NOMO-1 treated with DMSO at 0.1 percent for 48 hours (cell line): ENCODE data around the gene STOX2.
"Not testable (repeated sequence)": the region's sequence is repeated elsewhere in the genome, so short reads cannot be mapped to it uniquely, and the experiment has no call there.

Experiments
- DNase-seq: peaks from one replicate; lab custom pipeline; 2025; ENCODE audit not compliant: unreplicated experiment; lab: John Stamatoyannopoulos, UW

The STOX2 gene

DNA sequence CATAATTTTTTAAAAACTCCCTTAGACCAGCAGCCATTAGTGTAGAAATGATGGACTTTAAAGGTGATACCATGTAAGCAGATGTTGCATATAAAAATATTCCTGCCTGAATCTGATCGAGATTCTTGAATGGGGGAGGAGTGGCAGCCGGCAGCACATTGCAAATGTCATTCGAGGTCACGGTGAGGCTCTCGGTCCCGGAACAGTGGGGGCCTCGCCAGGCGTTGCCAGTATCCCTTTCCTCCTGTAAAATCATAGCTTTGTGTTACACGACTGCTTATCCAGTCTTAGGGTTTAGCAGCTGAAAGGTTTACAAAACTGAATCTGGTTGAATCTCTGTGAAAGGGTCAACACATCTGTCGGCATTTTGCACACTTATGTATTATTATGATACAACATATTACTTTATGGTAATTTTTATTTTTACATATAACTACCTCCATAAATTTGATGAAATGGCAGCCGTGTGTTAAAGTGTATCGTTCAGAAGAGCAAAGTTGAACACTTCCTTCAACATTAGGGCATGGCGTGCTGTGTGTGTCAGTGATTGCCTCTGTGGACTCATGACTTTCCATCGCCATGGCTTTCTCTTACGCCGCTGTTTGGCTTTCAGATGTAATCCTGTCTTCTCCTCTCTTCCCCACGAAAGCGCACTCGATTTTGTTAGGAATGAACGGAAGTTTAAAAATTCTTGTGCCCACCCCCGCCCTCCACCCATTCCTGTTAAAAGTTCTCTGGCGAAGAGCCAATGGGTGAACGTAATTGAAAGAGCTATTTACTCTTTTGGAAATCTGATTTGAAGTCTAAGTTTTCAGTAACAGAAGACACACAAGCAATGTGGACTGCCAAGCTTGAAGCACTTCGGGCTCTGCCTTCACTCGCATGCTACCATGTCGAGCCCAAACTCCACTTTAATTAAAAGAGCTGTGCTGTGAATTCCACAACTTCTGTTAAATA is 114.8 kb downstream of the STOX2 start:
- DNase-seq, result no peak

GRCh38 chr4:184021389-184021788 is 116.3 kb downstream of the STOX2 start:
- no peak for DNase-seq

- DNase-seq, result no peak
These were observed 117.7 kb downstream of the STOX2 start for GRCh38 chr4:184022679-184023383.

DNA sequence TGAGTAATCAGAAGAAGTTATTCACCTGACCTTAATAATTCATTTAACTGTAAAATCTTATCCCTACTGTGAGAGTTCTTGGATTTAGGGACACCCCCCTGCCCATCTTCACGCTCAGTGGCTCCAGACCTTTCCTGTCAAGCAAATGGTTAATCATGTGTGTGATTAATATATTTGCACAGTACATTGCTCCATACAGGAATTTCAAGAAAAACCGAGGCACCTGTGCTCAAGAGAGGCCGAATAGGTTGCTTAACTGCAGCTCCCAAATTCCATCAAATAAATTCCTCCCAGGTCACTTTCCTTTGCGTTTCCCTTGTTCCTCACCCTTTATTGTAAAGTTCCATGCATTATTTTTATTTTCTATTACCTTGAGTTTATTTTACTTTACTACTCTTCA is 119.5 kb downstream of the STOX2 start:
- DNase-seq, result no peak

DNA sequence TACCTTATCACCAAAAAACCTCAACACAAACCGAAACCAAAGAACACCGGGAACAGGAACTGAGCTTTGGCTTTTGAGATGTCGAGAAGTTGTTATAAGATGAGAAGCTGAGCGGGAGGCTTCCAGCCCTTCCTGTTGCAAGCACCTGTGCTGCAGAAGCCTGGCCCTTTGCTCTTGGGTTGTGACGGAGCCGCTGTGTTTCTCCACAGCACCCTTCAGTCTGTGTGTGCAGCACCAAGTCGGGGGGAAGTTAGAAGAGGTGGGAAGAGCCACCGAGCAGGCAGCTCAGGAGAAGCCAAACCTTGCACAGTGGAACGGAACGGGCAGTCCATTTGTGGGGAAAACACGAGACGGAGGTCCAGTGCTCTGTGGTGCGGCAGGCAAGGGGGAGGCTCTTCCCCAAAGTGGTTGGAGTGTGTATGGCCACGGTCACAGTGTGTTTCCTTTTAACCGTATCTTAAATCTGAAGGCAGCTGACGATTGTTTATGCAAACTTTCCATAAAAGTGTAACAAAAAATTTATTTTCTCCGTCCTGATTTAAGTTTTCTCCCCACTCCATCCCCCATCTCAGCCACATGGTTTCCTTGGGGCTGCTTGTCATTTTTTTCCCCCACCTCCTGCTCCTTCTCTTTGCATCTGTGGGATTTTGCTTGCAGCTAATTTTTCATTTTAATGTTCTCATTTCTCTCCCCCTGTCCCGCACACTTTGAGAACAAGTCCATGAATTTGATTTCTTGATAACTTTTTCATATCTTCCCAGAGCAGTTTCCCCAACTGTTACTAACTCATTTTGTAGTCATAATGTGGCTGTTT is 123.7 kb downstream of the STOX2 start:
- peak; percentile 68 for DNase-seq

DNA sequence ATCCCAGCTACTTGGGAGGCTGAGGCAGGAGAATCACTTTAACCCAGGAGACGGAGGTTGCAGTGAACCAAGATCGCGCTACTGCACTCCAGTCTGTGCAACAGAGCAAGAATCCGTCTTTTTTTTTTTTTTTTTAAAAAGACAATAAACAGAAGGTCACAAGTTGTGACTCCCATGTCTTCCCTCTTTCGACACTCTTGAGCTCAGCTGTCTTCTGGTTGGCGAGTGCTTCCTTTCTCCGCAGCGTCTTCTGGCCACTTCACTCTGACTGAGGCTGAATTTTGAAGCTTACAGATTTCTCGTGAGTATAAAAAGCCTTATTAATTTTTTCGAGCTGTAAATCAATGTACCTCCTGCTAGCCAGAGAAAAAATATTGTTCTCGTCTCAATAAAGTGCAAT is 124.9 kb downstream of the STOX2 start:
- DNase-seq, result peak; percentile 57

DNA sequence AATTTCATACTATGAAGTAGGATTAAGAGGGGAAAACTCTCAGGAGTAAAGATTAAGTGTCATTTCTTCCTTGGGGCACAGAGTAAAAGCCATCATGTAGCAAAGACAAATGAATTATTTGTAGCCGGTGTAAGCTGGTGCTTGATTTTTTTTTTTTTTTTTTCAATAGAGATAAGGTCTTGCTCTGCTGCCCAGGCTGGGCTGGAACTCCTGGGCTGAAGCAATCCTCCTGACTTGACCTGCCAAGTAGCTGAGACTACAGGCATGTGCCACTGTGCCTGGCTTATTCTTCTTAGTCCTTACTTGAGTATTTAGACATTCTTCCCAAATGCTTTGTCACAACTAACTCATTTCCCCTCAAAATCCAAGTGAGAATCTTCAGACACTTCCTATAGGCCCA is 125.7 kb downstream of the STOX2 start:
- DNase-seq, result no peak

GRCh38 chr4:184032091-184032490 is 127.0 kb downstream of the STOX2 start:
- no peak for DNase-seq

DNA sequence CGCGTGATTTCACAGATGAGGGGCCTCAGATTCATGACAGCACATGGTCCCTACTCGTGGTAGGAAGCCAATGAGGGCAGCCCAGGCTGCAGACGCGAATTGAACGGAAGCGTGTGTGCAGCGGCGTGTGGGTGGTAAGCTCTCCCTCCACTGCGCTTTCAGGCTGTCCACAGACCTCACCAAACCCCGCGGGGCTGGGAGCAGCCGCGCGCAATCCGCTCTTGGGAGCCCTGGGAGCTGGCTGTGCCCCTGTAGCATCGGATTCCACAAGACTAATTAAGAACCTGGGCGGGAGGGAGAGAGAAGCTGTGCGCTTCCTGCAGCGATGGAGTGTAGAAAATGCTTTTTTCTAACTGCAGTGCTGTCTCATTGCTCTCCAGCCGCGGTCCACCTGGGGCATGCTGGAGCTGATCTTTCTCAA is 134.9 kb downstream of the STOX2 start:
- no peak for DNase-seq

DNA sequence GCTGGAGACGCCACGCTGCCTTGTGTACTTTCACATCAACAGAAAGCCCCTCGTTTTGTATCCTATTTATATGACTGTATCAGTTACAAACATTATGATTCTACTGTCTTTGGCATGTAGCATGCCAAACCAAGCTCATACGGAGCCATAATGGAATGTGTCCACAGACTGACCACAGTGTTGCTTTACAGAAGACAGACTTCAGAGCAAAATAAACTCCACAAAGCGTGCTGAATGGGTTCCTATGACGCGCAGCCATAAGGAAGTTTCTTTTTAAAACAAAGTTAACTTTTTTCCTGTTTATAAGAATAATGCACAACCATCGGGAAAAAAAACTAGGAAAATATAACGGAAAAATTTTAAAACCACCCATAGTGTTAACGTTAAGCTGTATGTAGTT is 136.0 kb downstream of the STOX2 start:
- DNase-seq, result no peak

GRCh38 chr4:184046148-184046547 is 141.0 kb downstream of the STOX2 start:
- no peak for DNase-seq

DNA sequence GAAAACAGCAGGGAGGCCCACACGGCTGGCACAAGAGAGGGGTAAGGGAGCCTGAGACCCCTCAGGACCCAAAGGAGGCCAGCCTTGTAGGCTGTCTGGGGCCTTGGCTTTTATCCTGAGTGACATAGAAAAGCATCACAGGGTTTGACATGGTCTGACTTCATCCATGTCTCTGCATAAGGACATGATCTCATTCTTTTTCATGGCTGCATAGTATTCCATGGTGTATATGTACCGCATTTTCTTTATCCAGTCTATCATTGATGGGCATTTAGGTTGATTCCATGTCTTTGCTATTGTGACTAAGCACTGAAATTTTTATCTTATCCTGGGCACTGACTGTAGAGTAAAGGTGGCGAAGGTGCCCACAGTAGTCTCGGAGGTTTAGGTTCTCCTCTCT is 146.2 kb downstream of the STOX2 start:
- not testable (repeated sequence) for DNase-seq

- no peak for DNase-seq
These were observed 147.5 kb downstream of the STOX2 start for GRCh38 chr4:184052616-184053015.

DNA sequence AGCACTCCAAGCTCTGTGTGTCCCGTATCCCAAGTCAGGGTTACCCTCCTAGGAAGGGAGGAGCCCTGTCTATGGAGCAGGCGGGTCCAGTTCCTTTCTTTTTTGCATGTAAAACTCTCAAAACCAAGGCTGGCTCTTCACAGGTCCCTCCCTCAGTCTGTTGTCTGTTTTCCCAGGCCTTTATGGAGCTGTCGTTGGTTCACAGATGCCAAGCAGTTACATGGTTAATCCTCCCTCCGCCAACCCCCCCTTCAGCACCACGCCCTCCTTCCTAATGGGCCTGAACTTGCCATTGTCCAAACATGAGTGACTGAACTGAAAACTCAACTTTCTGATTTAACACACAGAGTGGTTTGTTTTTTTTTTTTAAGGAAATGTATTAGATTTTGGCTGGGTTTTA is 148.3 kb downstream of the STOX2 start:
- no peak for DNase-seq

DNA sequence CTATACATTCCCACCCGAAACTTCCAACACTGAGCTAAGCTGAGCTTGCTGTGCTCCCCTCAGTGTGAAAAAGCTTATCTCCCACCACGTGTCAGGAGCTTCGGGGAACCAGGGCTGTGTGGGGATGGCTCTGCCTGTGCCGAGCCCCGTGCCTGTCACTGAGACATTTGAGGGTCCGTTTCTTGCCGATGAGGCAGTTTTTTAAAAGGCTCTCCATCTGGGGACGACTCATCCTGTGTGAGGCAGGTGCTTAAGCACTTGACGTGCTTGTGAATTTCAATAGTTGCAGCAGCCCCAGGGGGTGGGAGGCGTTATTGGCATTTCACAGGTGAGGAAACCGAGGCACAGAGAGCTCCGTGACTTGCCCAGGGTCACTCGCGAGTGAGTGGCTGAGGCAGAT is 151.8 kb downstream of the STOX2 start:
- no peak for DNase-seq

DNA sequence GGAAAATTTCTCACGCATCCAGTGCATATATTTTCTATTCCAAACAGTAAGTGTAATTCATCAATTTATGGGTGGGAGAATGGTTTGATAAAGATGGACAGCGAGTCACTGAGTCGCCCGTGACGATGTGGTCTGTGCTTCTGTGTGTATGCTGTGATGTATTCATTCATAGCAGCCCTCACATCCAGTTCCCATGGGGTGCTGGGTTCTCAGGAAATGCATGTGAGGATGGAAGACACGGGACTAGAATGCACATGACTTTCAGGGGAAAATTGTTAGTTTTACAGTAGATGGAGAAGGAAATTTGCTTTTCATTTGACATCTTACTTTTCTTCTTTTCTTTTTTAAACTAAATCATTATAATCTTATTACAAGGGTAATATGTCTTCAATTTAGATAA is 152.9 kb downstream of the STOX2 start:
- no peak for DNase-seq

DNA sequence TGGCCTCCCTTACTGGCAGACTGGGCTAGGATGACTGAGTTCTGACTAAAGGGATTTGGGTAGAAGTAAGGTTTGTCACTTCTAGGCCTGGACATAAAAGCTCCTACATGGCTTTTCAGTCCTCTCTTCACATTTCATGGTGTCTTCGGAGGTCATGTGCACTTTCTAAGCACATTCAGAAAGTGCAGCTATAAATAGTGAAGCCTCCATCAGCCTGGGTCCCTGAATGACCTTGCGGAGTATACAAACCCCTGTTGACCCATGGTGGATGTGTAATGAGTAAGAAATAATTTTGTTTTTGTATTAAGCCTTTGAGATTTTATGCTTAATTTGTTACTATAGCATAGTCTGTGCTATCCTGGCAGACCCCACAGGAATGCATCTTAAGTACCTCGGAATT is 154.0 kb downstream of the STOX2 start:
- DNase-seq, result no peak

DNA sequence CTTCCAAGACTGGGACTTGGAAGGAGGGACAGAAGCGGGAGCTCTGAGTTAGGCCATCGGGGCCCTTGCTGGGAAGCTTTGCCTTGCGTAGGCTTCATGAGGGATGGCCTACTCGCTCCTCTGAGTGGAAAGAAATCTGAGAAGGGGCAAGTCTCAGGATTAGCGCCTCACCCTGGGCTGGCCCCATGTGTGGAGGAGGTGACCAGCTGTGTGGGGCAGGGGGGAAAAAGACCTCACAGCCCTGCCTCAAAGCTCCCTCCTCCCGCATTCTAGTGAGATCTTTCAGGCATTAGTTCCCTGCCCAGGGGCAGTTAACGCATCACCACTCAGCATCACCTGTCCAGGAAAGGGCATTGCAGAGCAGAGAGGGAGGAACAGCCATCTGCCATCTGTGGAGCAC is 156.5 kb downstream of the STOX2 start:
- DNase-seq, result no peak

DNA sequence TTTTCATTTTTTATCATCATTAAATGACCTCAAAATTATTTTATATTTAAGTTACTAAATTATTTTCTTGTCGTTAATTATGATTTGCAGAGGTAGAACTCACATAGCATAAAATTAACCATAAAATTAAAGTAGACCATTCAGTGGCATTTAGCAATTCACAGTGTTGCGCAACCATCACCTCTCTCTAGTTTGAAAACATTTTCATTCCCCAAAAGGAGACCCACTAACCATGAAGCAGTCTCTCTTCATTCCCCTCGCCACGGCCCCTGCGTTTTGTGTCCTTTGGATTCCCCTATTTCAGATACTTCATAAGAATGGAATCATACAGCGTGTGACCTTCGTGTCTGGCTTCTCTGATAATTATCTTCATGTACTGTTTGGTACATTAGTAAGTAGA is 157.7 kb downstream of the STOX2 start:
- no peak for DNase-seq

GRCh38 chr4:184064877-184065276 is 159.8 kb downstream of the STOX2 start:
- no peak for DNase-seq

- DNase-seq, result no peak
These were observed 161.6 kb downstream of the STOX2 start for GRCh38 chr4:184066584-184067300.
